Measurements from ENCODE around the gene CC2D1B.
"Not testable (repeated sequence)": the region's sequence is repeated elsewhere in the genome, so short reads cannot be mapped to it uniquely, and the experiment has no call there.

The CC2D1B gene

GRCh38 chr1:52385376-52385775 is 19.4 kb upstream of the CC2D1B start:
- peaks cover 61 to 100% of the 10 kb centered on the region in 2 donors for H3K36me3 ChIP-seq (replicated peaks in 1 of 2; ENCODE audit: control insufficient read depth in 2 of 2, insufficient read depth in 2 of 2, low read length in 2 of 2)
- WGBS, 2 donors (ENCODE audit: extremely low coverage in 2 of 2, insufficient read length in 2 of 2, insufficient replicate concordance in 1 of 2), result no CpG with 5 or more reads among the region's 3 CpGs
- no peaks in the 10 kb centered on the region for H3K4me1 ChIP-seq (ENCODE audit: control insufficient read depth in 2 of 2, insufficient read depth in 1 of 2, low read depth in 1 of 2, low read length in 2 of 2)

GRCh38 chr1:52369851-52370250 is 3.8 kb upstream of the CC2D1B start:
- not testable (repeated sequence) for H2AFZ ChIP-seq (ENCODE audit: low read length); H2BK5ac ChIP-seq (ENCODE audit: low read length); H2BK12ac ChIP-seq (ENCODE audit: low read length); H3K27ac ChIP-seq (replicated peaks; ENCODE audit: low read length); H2BK120ac ChIP-seq (ENCODE audit: low read depth, low read length); H3K9me3 ChIP-seq (replicated peaks in 1 of 2; ENCODE audit: control insufficient read depth in 2 of 2, insufficient read depth in 1 of 2, low read depth in 1 of 2, low read length in 2 of 2); H2AK5ac ChIP-seq (ENCODE audit: low read depth, low read length); H3K18ac ChIP-seq (ENCODE audit: low read length); H3K27me3 ChIP-seq (ENCODE audit: control insufficient read depth in 3 of 3, insufficient read depth in 3 of 3, low read depth in 1 of 3, low read length in 3 of 3); H3K23ac ChIP-seq (ENCODE audit: low read depth, low read length, poor library complexity); H3K79me1 ChIP-seq (ENCODE audit: low read depth, low read length); H3K14ac ChIP-seq (ENCODE audit: low read length); H2BK15ac ChIP-seq (ENCODE audit: low read length); DNase-seq (ENCODE audit: low spot score); H4K91ac ChIP-seq (ENCODE audit: low read depth, low read length, poor library complexity); H3K4ac ChIP-seq (ENCODE audit: low read length); H3K4me3 ChIP-seq (ENCODE audit: low read length in 2 of 2); H3K4me2 ChIP-seq (ENCODE audit: insufficient read depth, low read length, poor library complexity, severe bottlenecking); H4K8ac ChIP-seq (ENCODE audit: low read depth, low read length); H3K9ac ChIP-seq (ENCODE audit: low read depth, low read length, poor library complexity); H3K4me1 ChIP-seq (ENCODE audit: control insufficient read depth in 2 of 2, insufficient read depth in 1 of 2, low read depth in 1 of 2, low read length in 2 of 2)
- no CpG with 5 or more reads among the region's 1 CpG for WGBS, 2 donors (ENCODE audit: extremely low coverage in 2 of 2, insufficient read length in 2 of 2, insufficient replicate concordance in 1 of 2)
- peaks cover 16 to 47% of the 10 kb centered on the region in 2 donors for H3K36me3 ChIP-seq (replicated peaks in 1 of 2; ENCODE audit: control insufficient read depth in 2 of 2, insufficient read depth in 2 of 2, low read length in 2 of 2)

More at GRCh38 chr1:52385376-52385775, 19.4 kb upstream of the CC2D1B start:
- H2BK5ac ChIP-seq (ENCODE audit: low read length), result no peak overlapping the region
- DNase-seq (ENCODE audit: low spot score), result no peak
- no peak overlapping the region for H3K18ac ChIP-seq (ENCODE audit: low read length)
- no peak overlapping the region for H3K9ac ChIP-seq (ENCODE audit: low read depth, low read length, poor library complexity)
- no peak overlapping the region for H2AK5ac ChIP-seq (ENCODE audit: low read depth, low read length)
- H3K4me3 ChIP-seq (ENCODE audit: low read length in 2 of 2), result no peak overlapping the region
- no peak overlapping the region for H4K91ac ChIP-seq (ENCODE audit: low read depth, low read length, poor library complexity)
- H3K79me1 ChIP-seq (ENCODE audit: low read depth, low read length), result no peaks in the 10 kb centered on the region
- H2BK12ac ChIP-seq (ENCODE audit: low read length), result no peak overlapping the region
- H3K4me2 ChIP-seq (ENCODE audit: insufficient read depth, low read length, poor library complexity, severe bottlenecking), result no peak overlapping the region
- no peak overlapping the region for H3K27ac ChIP-seq (replicated peaks; ENCODE audit: low read length)
- no peak overlapping the region for H2BK120ac ChIP-seq (ENCODE audit: low read depth, low read length)
- no peak overlapping the region for H2AFZ ChIP-seq (ENCODE audit: low read length)
- H3K9me3 ChIP-seq (replicated peaks in 1 of 2; ENCODE audit: control insufficient read depth in 2 of 2, insufficient read depth in 1 of 2, low read depth in 1 of 2, low read length in 2 of 2), result no peaks in the 10 kb centered on the region
- no peak overlapping the region for H4K8ac ChIP-seq (ENCODE audit: low read depth, low read length)
- no peak overlapping the region for H3K23ac ChIP-seq (ENCODE audit: low read depth, low read length, poor library complexity)
- no peaks in the 10 kb centered on the region for H3K27me3 ChIP-seq (ENCODE audit: control insufficient read depth in 3 of 3, insufficient read depth in 3 of 3, low read depth in 1 of 3, low read length in 3 of 3)
- no peak overlapping the region for H3K14ac ChIP-seq (ENCODE audit: low read length)
- no peak overlapping the region for H2BK15ac ChIP-seq (ENCODE audit: low read length)
- H3K4ac ChIP-seq (ENCODE audit: low read length), result no peak overlapping the region

- Histone ChIP-seq H3K36me3 (replicated peaks in 1 of 2; ENCODE audit: control insufficient read depth in 2 of 2, insufficient read depth in 2 of 2, low read length in 2 of 2) (peaks cover 7 to 44% of the 10 kb centered on the region in 2 donors), H3K18ac (ENCODE audit: low read length) (peak overlapping the region; percentile 85), H3K4me2 (ENCODE audit: insufficient read depth, low read length, poor library complexity, severe bottlenecking) (peak overlapping the region; percentile 45), H2BK12ac (ENCODE audit: low read length) (no peak overlapping the region), H2AFZ (ENCODE audit: low read length) (no peak overlapping the region), H4K8ac (ENCODE audit: low read depth, low read length) (no peak overlapping the region), H2BK15ac (ENCODE audit: low read length) (no peak overlapping the region), H3K4me3 (ENCODE audit: low read length in 2 of 2) (peak overlapping the region in 1 of 2 donors; percentile 81), H3K14ac (ENCODE audit: low read length) (no peak overlapping the region), H3K9ac (ENCODE audit: low read depth, low read length, poor library complexity) (peak overlapping the region; percentile 63), H3K23ac (ENCODE audit: low read depth, low read length, poor library complexity) (peak overlapping the region; percentile 9), H4K91ac (ENCODE audit: low read depth, low read length, poor library complexity) (no peak overlapping the region), H2AK5ac (ENCODE audit: low read depth, low read length) (no peak overlapping the region), H3K9me3 (replicated peaks in 1 of 2; ENCODE audit: control insufficient read depth in 2 of 2, insufficient read depth in 1 of 2, low read depth in 1 of 2, low read length in 2 of 2) (peaks cover 0 to 2% of the 10 kb centered on the region in 2 donors), H2BK5ac (ENCODE audit: low read length) (no peak overlapping the region), H3K79me1 (ENCODE audit: low read depth, low read length) (peaks cover 12% of the 10 kb centered on the region), H2BK120ac (ENCODE audit: low read depth, low read length) (no peak overlapping the region), H3K4ac (ENCODE audit: low read length) (no peak overlapping the region), H3K4me1 (ENCODE audit: control insufficient read depth in 2 of 2, insufficient read depth in 1 of 2, low read depth in 1 of 2, low read length in 2 of 2) (peaks cover 5 to 8% of the 10 kb centered on the region in 2 donors), H3K27me3 (ENCODE audit: control insufficient read depth in 3 of 3, insufficient read depth in 3 of 3, low read depth in 1 of 3, low read length in 3 of 3) (no peaks in the 10 kb centered on the region), H3K27ac (replicated peaks; ENCODE audit: low read length) (no peak overlapping the region)
- no CpG with 5 or more reads among the region's 51 CpGs for WGBS, 2 donors (ENCODE audit: extremely low coverage in 2 of 2, insufficient read length in 2 of 2, insufficient replicate concordance in 1 of 2)
- peak; percentile 54 for DNase-seq (ENCODE audit: low spot score)
Observed at GRCh38 chr1:52368383-52369172, 2.6 kb upstream of the CC2D1B start.

GRCh38 chr1:52367272-52367671 is 1.3 kb upstream of the CC2D1B start:
- Histone ChIP-seq H3K79me1 (ENCODE audit: low read depth, low read length) (peaks cover 10% of the 10 kb centered on the region), H2BK120ac (ENCODE audit: low read depth, low read length) (no peak overlapping the region), H3K27ac (replicated peaks; ENCODE audit: low read length) (no peak overlapping the region), H2AK5ac (ENCODE audit: low read depth, low read length) (no peak overlapping the region), H3K4ac (ENCODE audit: low read length) (no peak overlapping the region), H3K18ac (ENCODE audit: low read length) (no peak overlapping the region), H2AFZ (ENCODE audit: low read length) (peak overlapping the region; percentile 6), H3K4me2 (ENCODE audit: insufficient read depth, low read length, poor library complexity, severe bottlenecking) (no peak overlapping the region), H4K91ac (ENCODE audit: low read depth, low read length, poor library complexity) (no peak overlapping the region), H3K14ac (ENCODE audit: low read length) (no peak overlapping the region), H3K4me3 (ENCODE audit: low read length in 2 of 2) (no peak overlapping the region), H3K9ac (ENCODE audit: low read depth, low read length, poor library complexity) (no peak overlapping the region), H2BK12ac (ENCODE audit: low read length) (no peak overlapping the region), H2BK5ac (ENCODE audit: low read length) (no peak overlapping the region), H3K4me1 (ENCODE audit: control insufficient read depth in 2 of 2, insufficient read depth in 1 of 2, low read depth in 1 of 2, low read length in 2 of 2) (peaks cover 5 to 8% of the 10 kb centered on the region in 2 donors), H3K23ac (ENCODE audit: low read depth, low read length, poor library complexity) (no peak overlapping the region), H4K8ac (ENCODE audit: low read depth, low read length) (no peak overlapping the region), H3K9me3 (replicated peaks in 1 of 2; ENCODE audit: control insufficient read depth in 2 of 2, insufficient read depth in 1 of 2, low read depth in 1 of 2, low read length in 2 of 2) (no peaks in the 10 kb centered on the region), H3K36me3 (replicated peaks in 1 of 2; ENCODE audit: control insufficient read depth in 2 of 2, insufficient read depth in 2 of 2, low read length in 2 of 2) (peaks cover 4 to 41% of the 10 kb centered on the region in 2 donors), H2BK15ac (ENCODE audit: low read length) (no peak overlapping the region), H3K27me3 (ENCODE audit: control insufficient read depth in 3 of 3, insufficient read depth in 3 of 3, low read depth in 1 of 3, low read length in 3 of 3) (no peaks in the 10 kb centered on the region)
- WGBS, 2 donors (ENCODE audit: extremely low coverage in 2 of 2, insufficient read length in 2 of 2, insufficient replicate concordance in 1 of 2), result no CpG with 5 or more reads among the region's 5 CpGs
- no peak for DNase-seq (ENCODE audit: low spot score)

All from neuronal stem cell (in vitro differentiated cells).